ENCODE measurements around the gene ATG4B. TPM values are rescaled to one million over a fixed set of nuclear protein-coding genes. Genes with fewer than 3 reads are reported as not detected.
A peak's percentile ranks its signal among the peaks of the same experiment; 100 is the strongest.

Gene ATG4B
- total and polyA plus RNA-seq, 3 experiments from 2014 or later: 56.1 to 80.2 (median 79.0) TPM

GRCh38 chr2:241616168-241617125 is 21.0 kb upstream of the ATG4B start:
- Mint-ChIP-seq H3K36me3 (peaks cover 0 to 12% (median 2%) of the 10 kb centered on the region in 3 donors), H3K9me3 (no peaks in the 10 kb centered on the region), H3K27ac (peak overlapping the region in 6 of 8 donors; percentile 18 to 95 (median 70)), H3K27me3 (no peaks in the 10 kb centered on the region), H3K4me1 (peaks cover 26 to 52% (median 32%) of the 10 kb centered on the region in 3 donors), H3K4me3 (peak overlapping the region in 6 of 7 donors; percentile 16 to 95 (median 50))
- H3K4me3 ChIP-seq (ENCODE audit: low read length): no peak overlapping the region
- H3K4me1 ChIP-seq (ENCODE audit: insufficient read depth, low read length): peaks cover 13% of the 10 kb centered on the region
- POLR2A ChIA-PET: no interaction called here
- no peak for DNase-seq
- CTCF ChIA-PET: interaction anchor here (1.5 kb wide), 1 partner anchor 85 kb away, joined by 3 read pairs; the partner anchor contains the start of gene ING5
- H3K27me3 ChIP-seq (ENCODE audit: insufficient read depth, low read length, poor library complexity, severe bottlenecking): no peaks in the 10 kb centered on the region
- H3K36me3 ChIP-seq (ENCODE audit: insufficient read depth, low read length): no peaks in the 10 kb centered on the region
- no peak overlapping the region for H3K27ac ChIP-seq (ENCODE audit: low read depth, low read length)
- no peaks in the 10 kb centered on the region for H3K9me3 ChIP-seq (ENCODE audit: low read length)

- peak in 3 of 5 donors; percentile 20 to 66 (median 51) for DNase-seq
- Histone ChIP-seq H3K27ac (ENCODE audit: low read depth, low read length) (no peak overlapping the region), H3K27me3 (ENCODE audit: insufficient read depth, low read length, poor library complexity, severe bottlenecking) (no peaks in the 10 kb centered on the region), H3K4me1 (ENCODE audit: insufficient read depth, low read length) (peaks cover 13% of the 10 kb centered on the region), H3K4me3 (ENCODE audit: low read length) (peak overlapping the region; percentile 60), H3K36me3 (ENCODE audit: insufficient read depth, low read length) (no peaks in the 10 kb centered on the region), H3K9me3 (ENCODE audit: low read length) (no peaks in the 10 kb centered on the region)
- Mint-ChIP-seq H3K4me1 (peaks cover 28 to 55% (median 35%) of the 10 kb centered on the region in 3 donors), H3K36me3 (peaks cover 0 to 14% (median 4%) of the 10 kb centered on the region in 3 donors), H3K27me3 (no peaks in the 10 kb centered on the region), H3K9me3 (no peaks in the 10 kb centered on the region), H3K4me3 (peak overlapping the region; percentile 75 to 95 (median 90)), H3K27ac (peak overlapping the region; percentile 47 to 96 (median 94))
- CTCF ChIA-PET: interaction anchor here (0.7 to 1.5 kb wide), 4 partner anchors 8 to 84 kb away, joined by 3 to 5 read pairs (median 3); partner anchors contain the start of gene ING5
- POLR2A ChIA-PET: interaction anchor here (0.6 to 1.3 kb wide), 3 partner anchors 13 to 69 kb away, joined by 3 to 5 read pairs (median 3); partner anchors contain the start of gene DTYMK
Observed at GRCh38 chr2:241617431-241618154, 19.9 kb upstream of the ATG4B start.

- peaks cover 13% of the 10 kb centered on the region for H3K4me1 ChIP-seq (ENCODE audit: insufficient read depth, low read length)
- H3K27ac Mint-ChIP-seq: peak overlapping the region; percentile 43 to 96 (median 85)
- no peaks in the 10 kb centered on the region for H3K27me3 ChIP-seq (ENCODE audit: insufficient read depth, low read length, poor library complexity, severe bottlenecking)
- POLR2A ChIA-PET: interaction anchor here (1.3 kb wide), 1 partner anchor 68 kb away, joined by 3 read pairs; the partner anchor contains the start of gene DTYMK
- H3K9me3 ChIP-seq (ENCODE audit: low read length): no peaks in the 10 kb centered on the region
- H3K36me3 Mint-ChIP-seq: peaks cover 0 to 14% (median 4%) of the 10 kb centered on the region in 3 donors
- peaks cover 28 to 55% (median 35%) of the 10 kb centered on the region in 3 donors for H3K4me1 Mint-ChIP-seq
- CTCF ChIA-PET: interaction anchor here (0.7 to 1.5 kb wide), 3 partner anchors 9 to 23 kb away, joined by 3 to 5 read pairs (median 3); no protein-coding TSS in a partner anchor
- H3K4me3 Mint-ChIP-seq: peak overlapping the region in 4 of 7 donors; percentile 83 to 92 (median 89)
- H3K27me3 Mint-ChIP-seq: no peaks in the 10 kb centered on the region
- no peaks in the 10 kb centered on the region for H3K36me3 ChIP-seq (ENCODE audit: insufficient read depth, low read length)
- no peak for DNase-seq
- no peak overlapping the region for H3K4me3 ChIP-seq (ENCODE audit: low read length)
- no peak overlapping the region for H3K27ac ChIP-seq (ENCODE audit: low read depth, low read length)
- H3K9me3 Mint-ChIP-seq: no peaks in the 10 kb centered on the region
Observed at GRCh38 chr2:241618296-241618805, 19.1 kb upstream of the ATG4B start.

GRCh38 chr2:241618829-241619228 is 18.7 kb upstream of the ATG4B start:
- Mint-ChIP-seq H3K9me3 (no peaks in the 10 kb centered on the region), H3K27me3 (no peaks in the 10 kb centered on the region), H3K36me3 (peaks cover 0 to 17% (median 4%) of the 10 kb centered on the region in 3 donors), H3K4me3 (peak overlapping the region in 2 of 7 donors; percentile 83 to 88), H3K27ac (peak overlapping the region in 1 of 8 donors; percentile 47), H3K4me1 (peaks cover 28 to 58% (median 35%) of the 10 kb centered on the region in 3 donors)
- DNase-seq: no peak
- H3K4me3 ChIP-seq (ENCODE audit: low read length): no peak overlapping the region
- ChIA-PET CTCF (interaction anchor here (1.5 kb wide), 1 partner anchor 23 kb away, joined by 3 read pairs; no protein-coding TSS in a partner anchor), POLR2A (interaction anchor here (1.3 kb wide), 1 partner anchor 67 kb away, joined by 3 read pairs; the partner anchor contains the start of gene DTYMK)
- H3K27ac ChIP-seq (ENCODE audit: low read depth, low read length): no peak overlapping the region
- H3K36me3 ChIP-seq (ENCODE audit: insufficient read depth, low read length): no peaks in the 10 kb centered on the region
- H3K4me1 ChIP-seq (ENCODE audit: insufficient read depth, low read length): peaks cover 13% of the 10 kb centered on the region
- H3K27me3 ChIP-seq (ENCODE audit: insufficient read depth, low read length, poor library complexity, severe bottlenecking): no peaks in the 10 kb centered on the region
- no peaks in the 10 kb centered on the region for H3K9me3 ChIP-seq (ENCODE audit: low read length)

- H3K4me3 Mint-ChIP-seq: peak overlapping the region in 1 of 7 donors; percentile 16
- no peak for DNase-seq
Observed at GRCh38 chr2:241619597-241620418, 17.7 kb upstream of the ATG4B start.

DNA sequence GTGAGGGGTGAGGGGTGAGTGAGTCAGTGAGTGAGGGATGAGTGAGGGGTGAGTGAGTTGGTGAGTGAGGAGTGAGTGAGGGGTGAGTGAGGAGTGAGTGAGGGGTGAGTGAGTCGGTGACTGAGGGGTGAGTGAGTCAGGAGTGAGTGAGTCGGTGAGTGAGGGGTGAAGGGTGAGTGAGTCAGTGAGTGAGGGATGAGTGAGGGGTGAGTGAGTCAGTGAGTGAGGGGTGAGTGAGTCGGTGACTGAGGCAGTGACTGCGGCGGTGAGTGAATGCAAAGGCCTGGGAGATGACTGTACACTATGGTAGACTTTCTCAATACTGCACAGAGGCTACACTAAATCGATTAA is 17.1 kb upstream of the ATG4B start:
- peaks cover 26 to 53% (median 35%) of the 10 kb centered on the region in 3 donors for H3K4me1 Mint-ChIP-seq
- peak overlapping the region in 1 of 8 donors; percentile 87 for H3K27ac Mint-ChIP-seq
- H3K27me3 Mint-ChIP-seq: no peaks in the 10 kb centered on the region
- DNase-seq: no peak
- Histone ChIP-seq H3K4me1 (ENCODE audit: insufficient read depth, low read length) (peaks cover 13% of the 10 kb centered on the region), H3K36me3 (ENCODE audit: insufficient read depth, low read length) (no peaks in the 10 kb centered on the region), H3K4me3 (ENCODE audit: low read length) (no peak overlapping the region), H3K9me3 (ENCODE audit: low read length) (no peaks in the 10 kb centered on the region), H3K27me3 (ENCODE audit: insufficient read depth, low read length, poor library complexity, severe bottlenecking) (no peaks in the 10 kb centered on the region), H3K27ac (ENCODE audit: low read depth, low read length) (no peak overlapping the region)
- ChIA-PET POLR2A (no interaction called here), CTCF (no interaction called here)
- H3K9me3 Mint-ChIP-seq: no peaks in the 10 kb centered on the region
- H3K4me3 Mint-ChIP-seq: no peak overlapping the region
- peaks cover 0 to 17% (median 7%) of the 10 kb centered on the region in 3 donors for H3K36me3 Mint-ChIP-seq

More at GRCh38 chr2:241619597-241620418, 17.7 kb upstream of the ATG4B start:
- Histone ChIP-seq H3K27ac (ENCODE audit: low read depth, low read length) (no peak overlapping the region), H3K9me3 (ENCODE audit: low read length) (no peaks in the 10 kb centered on the region), H3K27me3 (ENCODE audit: insufficient read depth, low read length, poor library complexity, severe bottlenecking) (no peaks in the 10 kb centered on the region), H3K4me1 (ENCODE audit: insufficient read depth, low read length) (peaks cover 13% of the 10 kb centered on the region), H3K36me3 (ENCODE audit: insufficient read depth, low read length) (no peaks in the 10 kb centered on the region), H3K4me3 (ENCODE audit: low read length) (no peak overlapping the region)
- Mint-ChIP-seq H3K27ac (peak overlapping the region in 1 of 8 donors; percentile 47), H3K36me3 (peaks cover 0 to 17% (median 7%) of the 10 kb centered on the region in 3 donors), H3K9me3 (no peaks in the 10 kb centered on the region), H3K4me1 (peaks cover 28 to 57% (median 35%) of the 10 kb centered on the region in 3 donors), H3K27me3 (no peaks in the 10 kb centered on the region)
- ChIA-PET CTCF (no interaction called here), POLR2A (no interaction called here)

DNA sequence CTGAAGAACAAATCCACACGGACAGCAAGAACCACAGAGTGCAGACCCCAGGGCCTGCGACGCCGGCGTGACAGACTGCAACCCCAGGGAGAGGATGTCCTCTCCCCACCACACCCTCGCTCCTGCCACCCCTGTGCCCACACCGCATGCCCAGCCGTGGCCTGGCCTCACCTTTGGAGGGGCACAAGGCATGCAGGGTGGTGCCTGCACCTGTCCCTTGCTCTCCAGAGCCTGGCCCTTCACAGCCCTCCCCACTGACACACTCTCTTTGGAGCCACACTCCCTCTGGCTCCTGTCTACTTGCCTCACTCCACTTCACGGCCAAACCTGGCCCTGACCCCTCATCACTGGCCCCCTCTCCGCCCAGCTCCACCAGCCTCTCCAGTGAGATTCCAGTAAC is 9.8 kb upstream of the ATG4B start:
- H3K27ac Mint-ChIP-seq: peak overlapping the region in 1 of 8 donors; percentile 23
- no peak for DNase-seq
- H3K27me3 ChIP-seq (ENCODE audit: insufficient read depth, low read length, poor library complexity, severe bottlenecking): no peaks in the 10 kb centered on the region
- no peaks in the 10 kb centered on the region for H3K27me3 Mint-ChIP-seq
- no peaks in the 10 kb centered on the region for H3K9me3 ChIP-seq (ENCODE audit: low read length)
- peaks cover 0 to 47% (median 6%) of the 10 kb centered on the region in 3 donors for H3K36me3 Mint-ChIP-seq
- H3K4me1 Mint-ChIP-seq: peaks cover 7 to 31% (median 12%) of the 10 kb centered on the region in 3 donors
- no peak overlapping the region for H3K4me3 ChIP-seq (ENCODE audit: low read length)
- H3K27ac ChIP-seq (ENCODE audit: low read depth, low read length): no peak overlapping the region
- peaks cover 3% of the 10 kb centered on the region for H3K36me3 ChIP-seq (ENCODE audit: insufficient read depth, low read length)
- H3K4me1 ChIP-seq (ENCODE audit: insufficient read depth, low read length): no peaks in the 10 kb centered on the region
- ChIA-PET POLR2A (no interaction called here), CTCF (no interaction called here)
- no peak overlapping the region for H3K4me3 Mint-ChIP-seq
- H3K9me3 Mint-ChIP-seq: no peaks in the 10 kb centered on the region

Measured in CD8-positive, alpha-beta memory T cell (primary cell).